Stomach (tissue), 4 donors: Measurements from ENCODE around the gene IGSF3.

ENCODE experiments used
- CTCF ChIP-seq, 7 experiments: fragments of 450-650 bp in 4 of 7; fragments of 200-600 bp in 3 of 7; sonication (generic) in 3 of 7; IDR thresholded peaks; one replicate each; pipeline ENCODE4 v1.5.1; 2016 to 2019; ENCODE audit warnings: antibody characterized with exemption in 7 of 7, control low read depth in 2 of 7, mild to moderate bottlenecking in 1 of 7
- POLR2A ChIP-seq, 4 donors: fragments of 450-650 bp; IDR thresholded peaks; one replicate each; pipeline ENCODE4 v1.6.1; 2016; ENCODE audit warnings: antibody characterized with exemption in 4 of 4, control low read depth in 2 of 4, mild to moderate bottlenecking in 1 of 4, moderate library complexity in 1 of 4
- POLR2AphosphoS5 ChIP-seq, 3 donors: sonication (generic); formaldehyde crosslinking; IDR thresholded peaks; one replicate each; pipeline ENCODE4 v1.6.1; 2016; ENCODE audit warnings: antibody characterized with exemption in 3 of 3

GRCh38 chr1:116559304-116559761, 108.2 kb downstream of the IGSF3 start:
- TF ChIP-seq CTCF (IDR thresholded peaks at IDR 0.05), result no peak
- no peak for TF ChIP-seq POLR2A (IDR thresholded peaks at IDR 0.05)
- no peak for TF ChIP-seq POLR2AphosphoS5 (IDR thresholded peaks at IDR 0.05)
